HG02884 (cell line): ENCODE results near the gene TOPBP1.
"Not testable (repeated sequence)": the region's sequence is repeated elsewhere in the genome, so short reads cannot be mapped to it uniquely, and the experiment has no call there.

Experiments
- ATAC-seq: cut with Tn5 transposase; IDR thresholded peaks from one replicate; pipeline ENCODE4 v1.9.1; 2021; ENCODE audit warnings: mild to moderate bottlenecking, moderate library complexity; ENCODE audit not compliant: unreplicated experiment

Gene TOPBP1

GRCh38 chr3:133675631-133676335, 14.0 kb upstream of the TOPBP1 start:
- no peak for ATAC-seq

GRCh38 chr3:133674290-133674919, 12.7 kb upstream of the TOPBP1 start:
- ATAC-seq = no peak

- no peak for ATAC-seq
These were observed 12.0 kb upstream of the TOPBP1 start for GRCh38 chr3:133673746-133674145.

GRCh38 chr3:133672461-133672860, 10.7 kb upstream of the TOPBP1 start:
- no peak for ATAC-seq

- no peak for ATAC-seq
These were observed 8.8 kb upstream of the TOPBP1 start for GRCh38 chr3:133670525-133670995.

- no peak for ATAC-seq
These were observed 8.3 kb upstream of the TOPBP1 start for GRCh38 chr3:133669949-133670524.

- ATAC-seq = no peak
These were observed 5.4 kb upstream of the TOPBP1 start for GRCh38 chr3:133667118-133667517.

- not testable (repeated sequence) for ATAC-seq
These were observed 3.4 kb upstream of the TOPBP1 start for GRCh38 chr3:133665188-133665587.

GRCh38 chr3:133663569-133664313, 2.0 kb upstream of the TOPBP1 start:
- peak; percentile 40 for ATAC-seq

- peak; percentile 30 for ATAC-seq
These were observed 524 bp upstream of the TOPBP1 start for GRCh38 chr3:133662278-133662651.

- ATAC-seq = no peak
These were observed 1.9 kb downstream of the TOPBP1 start for GRCh38 chr3:133659806-133660205.

GRCh38 chr3:133655731-133656515, 5.8 kb downstream of the TOPBP1 start:
- ATAC-seq = no peak

GRCh38 chr3:133649486-133650068, 12.2 kb downstream of the TOPBP1 start:
- ATAC-seq = no peak

- no peak for ATAC-seq
These were observed 17.0 kb downstream of the TOPBP1 start for GRCh38 chr3:133644768-133645167.

- ATAC-seq = no peak
These were observed 18.1 kb downstream of the TOPBP1 start for GRCh38 chr3:133643611-133644010.

- no peak for ATAC-seq
These were observed 20.5 kb downstream of the TOPBP1 start for GRCh38 chr3:133641254-133641653.

- no peak for ATAC-seq
These were observed 28.3 kb downstream of the TOPBP1 start for GRCh38 chr3:133633439-133633838.

- no peak for ATAC-seq
These were observed 32.6 kb downstream of the TOPBP1 start for GRCh38 chr3:133629146-133629545.

- ATAC-seq = no peak
These were observed 34.0 kb downstream of the TOPBP1 start for GRCh38 chr3:133627789-133628188.

GRCh38 chr3:133620066-133620784, 41.5 kb downstream of the TOPBP1 start:
- ATAC-seq = peak; percentile 100
